Fibroblast of skin of right biceps (primary cell): ENCODE measurements around the gene MARCHF3.
"Not testable (repeated sequence)": the region's sequence is repeated elsewhere in the genome, so short reads cannot be mapped to it uniquely, and the experiment has no call there.

ENCODE experiments used
- DNase-seq: peaks from one replicate; pipeline ENCODE4 v3.0.0-alpha.2; 2013

MARCHF3 gene

DNA sequence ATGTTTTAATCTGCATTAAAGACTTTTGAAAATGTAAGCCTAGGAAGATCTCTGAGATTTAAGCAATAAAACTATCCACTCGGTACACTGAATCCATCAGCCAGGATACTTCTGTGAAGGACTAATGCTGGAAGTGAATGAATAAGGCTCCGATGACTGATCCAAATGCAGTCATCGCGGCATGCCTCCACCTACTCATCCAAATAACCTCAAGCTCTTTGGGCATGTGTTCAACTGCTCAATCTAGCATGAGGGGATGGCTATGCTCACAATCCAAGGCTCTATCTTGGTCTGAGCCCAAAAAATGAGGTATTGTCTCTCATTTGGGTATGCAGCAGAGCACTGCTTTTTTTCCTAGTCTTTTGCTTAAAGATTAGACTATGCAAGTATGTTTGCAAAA is 19.2 kb downstream of the MARCHF3 start:
- DNase-seq: peak; percentile 91

DNA sequence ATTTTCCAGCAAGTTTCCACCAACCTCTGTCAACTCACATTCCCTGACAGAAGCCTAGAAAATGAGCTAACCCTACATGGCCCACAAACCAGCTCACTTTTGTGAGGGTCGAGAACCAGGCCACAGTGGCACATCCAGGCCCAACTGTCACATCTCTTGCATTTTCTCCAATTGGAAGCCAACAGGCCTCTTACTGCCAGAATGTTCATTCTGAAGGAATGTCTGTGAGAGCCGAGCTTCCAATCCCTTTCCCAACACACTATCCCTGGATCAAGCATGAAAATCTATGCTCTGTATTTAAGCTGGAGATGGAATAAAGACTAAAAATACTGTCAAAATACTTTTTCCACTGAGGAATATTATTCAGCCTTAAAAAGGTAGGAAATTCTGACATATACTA is 20.0 kb downstream of the MARCHF3 start:
- DNase-seq: no peak

DNA sequence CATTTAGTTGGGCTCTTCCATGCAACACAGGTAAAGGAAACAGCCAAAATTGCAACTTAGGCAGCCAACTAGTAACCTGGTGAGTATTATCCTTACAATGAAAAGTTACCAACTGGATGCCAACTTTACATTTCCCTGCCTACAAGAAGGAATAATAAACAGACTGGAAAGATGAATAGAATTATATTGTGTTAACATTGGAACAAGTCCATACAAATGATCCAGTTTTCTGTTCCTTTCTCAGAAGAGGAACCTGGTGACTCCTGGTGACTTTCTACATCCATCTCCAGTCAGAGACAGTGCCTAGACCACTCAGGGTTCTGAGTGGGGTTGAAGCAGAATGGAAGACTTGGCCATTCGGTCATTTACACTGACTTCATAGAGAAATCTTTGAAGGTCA is 20.6 kb downstream of the MARCHF3 start:
- DNase-seq: no peak

- no peak for DNase-seq
These were observed 21.9 kb downstream of the MARCHF3 start for GRCh38 chr5:127008300-127008975.

DNA sequence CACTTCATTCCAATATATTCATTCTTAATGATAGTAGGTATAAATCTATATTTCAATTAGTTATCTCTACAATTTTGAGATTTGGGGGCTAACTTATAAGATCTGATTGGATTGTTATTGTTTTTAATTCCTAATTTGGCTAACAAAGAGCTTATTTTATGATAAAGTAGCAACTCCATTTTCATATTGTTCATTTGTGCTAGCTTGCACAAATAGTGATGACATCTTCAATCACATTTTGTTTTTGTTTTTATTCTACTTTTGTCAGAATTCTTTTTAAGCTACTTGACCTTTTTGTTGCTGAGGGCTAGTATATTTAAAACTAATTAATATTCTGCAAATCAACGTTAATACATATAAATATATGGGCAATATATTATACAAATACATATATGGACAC is 22.8 kb downstream of the MARCHF3 start:
- no peak for DNase-seq

GRCh38 chr5:127006744-127007143 is 23.6 kb downstream of the MARCHF3 start:
- DNase-seq: no peak

GRCh38 chr5:127005282-127005681 is 25.1 kb downstream of the MARCHF3 start:
- DNase-seq: not testable (repeated sequence)

DNA sequence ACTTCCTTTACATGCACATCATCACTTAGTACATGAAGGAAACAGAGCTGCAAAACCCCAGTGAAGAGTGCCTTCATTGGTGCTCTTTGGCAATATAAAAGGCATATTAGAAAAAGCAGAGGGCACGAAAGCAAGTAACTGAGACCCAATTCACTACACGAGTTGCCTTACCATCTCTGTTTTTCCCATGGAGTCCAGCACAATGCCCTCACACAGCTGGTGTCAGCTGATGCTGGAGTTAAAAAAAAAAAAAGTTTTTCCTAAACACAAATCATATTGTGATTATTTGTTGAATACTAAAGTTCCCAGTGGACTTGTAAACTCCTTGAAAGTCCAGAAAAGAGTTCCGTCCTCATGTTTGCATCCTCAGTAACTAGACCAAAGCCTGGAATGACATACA is 25.6 kb downstream of the MARCHF3 start:
- no peak for DNase-seq

- no peak for DNase-seq
These were observed 26.4 kb downstream of the MARCHF3 start for GRCh38 chr5:127003798-127004495.

GRCh38 chr5:127002390-127002789 is 28.0 kb downstream of the MARCHF3 start:
- peak; percentile 43 for DNase-seq

GRCh38 chr5:127001621-127002296 is 28.6 kb downstream of the MARCHF3 start:
- peak; percentile 98 for DNase-seq

- no peak for DNase-seq
These were observed 31.3 kb downstream of the MARCHF3 start for GRCh38 chr5:126998895-126999570.

DNA sequence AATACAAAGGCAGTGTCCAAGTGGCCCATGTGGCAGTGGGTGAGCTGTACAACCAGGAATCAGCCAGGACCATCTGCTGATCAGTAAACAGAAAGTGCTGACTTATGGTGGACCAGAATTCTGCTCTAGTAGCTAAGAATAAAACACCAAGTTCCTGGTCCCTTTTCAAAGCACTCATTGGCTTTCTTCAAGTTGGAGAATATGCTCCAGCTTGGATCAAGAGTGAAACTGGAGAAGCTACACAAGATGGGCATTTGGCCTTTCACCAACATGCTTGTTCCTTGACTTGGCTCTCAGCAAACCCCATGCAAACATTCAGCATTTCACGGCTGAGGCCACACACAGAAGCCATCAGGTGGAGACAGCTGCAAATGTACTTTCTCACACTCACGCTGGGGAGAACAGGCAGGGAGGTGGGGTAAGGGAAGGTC is 32.1 kb downstream of the MARCHF3 start:
- peak; percentile 51 for DNase-seq

DNA sequence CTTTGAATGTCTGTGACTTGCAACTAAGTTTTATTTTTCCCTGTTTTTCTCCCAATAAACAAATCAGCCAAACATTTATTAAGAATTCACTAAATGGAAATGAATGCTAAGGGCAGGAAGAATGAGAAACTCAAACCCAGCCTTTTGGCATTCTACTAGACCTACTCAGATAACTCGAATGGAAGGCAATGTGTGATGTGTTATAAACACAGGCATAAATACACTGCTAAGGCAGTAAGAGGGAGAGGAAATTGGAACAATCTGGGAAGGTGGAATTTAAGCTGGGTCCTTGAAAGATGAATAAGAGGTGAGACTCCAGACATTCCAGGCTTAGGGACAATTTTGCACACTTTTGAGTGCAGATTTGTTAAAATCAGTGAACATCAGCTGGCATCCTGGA is 34.7 kb downstream of the MARCHF3 start:
- DNase-seq: no peak

GRCh38 chr5:126995039-126995438 is 35.3 kb downstream of the MARCHF3 start:
- DNase-seq: no peak

- no peak for DNase-seq
These were observed 35.9 kb downstream of the MARCHF3 start for GRCh38 chr5:126994485-126994884.

DNA sequence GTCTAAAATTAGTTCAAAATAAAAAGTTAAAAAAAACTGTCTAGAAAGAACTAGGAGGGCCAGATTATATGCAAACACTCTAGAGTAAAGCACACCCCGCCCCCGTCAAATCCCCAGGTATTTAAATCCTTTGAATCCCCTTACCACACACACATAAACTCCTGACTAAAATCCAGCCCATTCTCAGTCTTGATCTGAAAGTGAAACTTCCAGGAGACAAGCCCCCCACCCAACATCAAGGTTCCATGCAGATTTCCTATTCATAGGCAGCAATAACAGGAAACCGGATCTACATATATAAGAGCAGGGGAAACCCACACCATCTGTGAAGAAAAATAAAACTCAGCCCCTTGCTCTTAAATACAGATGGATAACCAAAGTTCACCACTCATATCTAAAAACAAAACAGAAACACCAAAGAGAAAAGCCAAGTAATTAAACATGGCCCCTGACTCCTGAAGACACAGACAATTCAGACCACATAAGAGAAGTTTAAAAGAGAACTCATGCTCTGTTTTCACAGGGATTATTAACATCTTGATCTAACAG is 42.3 kb downstream of the MARCHF3 start:
- no peak for DNase-seq

DNA sequence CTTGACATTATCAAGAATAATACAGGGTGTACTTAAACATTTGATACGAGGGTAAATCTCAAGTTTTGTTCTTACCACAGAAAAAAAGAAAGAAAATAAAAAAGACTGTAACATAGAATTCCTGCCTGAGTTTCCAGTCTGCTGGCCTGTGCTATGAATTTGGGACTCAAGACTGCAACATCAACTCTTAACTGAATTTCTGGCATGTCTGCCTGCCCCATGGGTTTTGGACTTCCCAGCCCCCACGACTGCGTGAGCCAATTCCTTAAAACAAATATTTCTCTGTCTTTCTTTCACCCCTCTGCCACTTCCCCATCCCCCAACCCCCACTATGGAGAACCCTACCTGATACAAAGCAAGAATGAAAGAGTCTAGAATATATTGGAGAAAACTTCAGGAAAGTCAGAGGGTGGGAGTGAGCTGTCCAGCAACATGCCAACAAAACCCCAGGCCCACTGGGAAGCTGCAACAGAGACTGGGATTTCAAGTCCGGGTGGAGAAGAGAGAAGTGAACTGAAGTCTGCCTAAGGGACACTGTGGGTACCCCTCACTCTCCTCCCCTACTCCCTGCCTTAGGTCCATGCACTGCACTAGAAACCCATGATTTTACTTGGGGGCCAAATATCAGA is 43.0 kb downstream of the MARCHF3 start:
- no peak for DNase-seq

DNA sequence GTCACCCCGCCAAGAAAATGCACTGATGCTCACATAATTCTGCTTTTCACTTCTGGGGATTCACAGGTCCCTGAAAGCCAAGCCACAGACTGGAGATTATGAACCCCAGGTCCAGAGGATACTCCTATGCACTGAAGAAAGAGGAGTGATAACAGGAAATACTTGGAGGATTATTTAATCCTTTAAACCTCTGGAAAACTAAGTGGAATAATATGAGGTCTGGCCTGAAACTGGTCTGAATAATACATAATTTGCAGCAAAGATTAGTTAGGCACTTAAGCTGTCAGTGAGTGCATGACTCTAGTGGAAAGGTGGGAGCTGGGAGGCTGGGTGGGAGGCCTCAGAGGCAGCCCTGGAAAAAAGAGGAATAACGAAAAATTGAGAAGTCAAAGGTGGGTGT is 45.7 kb downstream of the MARCHF3 start:
- peak; percentile 71 for DNase-seq

DNA sequence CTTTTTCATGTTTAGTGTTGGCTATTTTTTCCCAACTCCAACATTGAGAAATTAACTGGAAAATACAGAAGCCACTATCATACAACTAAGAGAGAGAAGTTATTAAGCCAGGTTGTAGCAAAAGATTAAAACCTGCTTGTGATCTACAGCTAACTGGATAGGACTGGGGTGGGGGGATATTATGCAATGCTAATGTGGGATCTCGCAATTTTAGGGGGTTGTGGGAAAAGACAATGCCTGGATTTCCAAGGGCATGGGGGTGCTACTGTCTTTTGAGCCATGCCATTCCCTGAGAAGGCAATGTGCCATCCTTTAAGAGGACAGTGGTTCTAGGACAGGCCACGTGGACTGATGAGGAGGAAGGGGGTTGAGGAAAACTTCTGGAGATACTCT is 46.5 kb downstream of the MARCHF3 start:
- no peak for DNase-seq

DNA sequence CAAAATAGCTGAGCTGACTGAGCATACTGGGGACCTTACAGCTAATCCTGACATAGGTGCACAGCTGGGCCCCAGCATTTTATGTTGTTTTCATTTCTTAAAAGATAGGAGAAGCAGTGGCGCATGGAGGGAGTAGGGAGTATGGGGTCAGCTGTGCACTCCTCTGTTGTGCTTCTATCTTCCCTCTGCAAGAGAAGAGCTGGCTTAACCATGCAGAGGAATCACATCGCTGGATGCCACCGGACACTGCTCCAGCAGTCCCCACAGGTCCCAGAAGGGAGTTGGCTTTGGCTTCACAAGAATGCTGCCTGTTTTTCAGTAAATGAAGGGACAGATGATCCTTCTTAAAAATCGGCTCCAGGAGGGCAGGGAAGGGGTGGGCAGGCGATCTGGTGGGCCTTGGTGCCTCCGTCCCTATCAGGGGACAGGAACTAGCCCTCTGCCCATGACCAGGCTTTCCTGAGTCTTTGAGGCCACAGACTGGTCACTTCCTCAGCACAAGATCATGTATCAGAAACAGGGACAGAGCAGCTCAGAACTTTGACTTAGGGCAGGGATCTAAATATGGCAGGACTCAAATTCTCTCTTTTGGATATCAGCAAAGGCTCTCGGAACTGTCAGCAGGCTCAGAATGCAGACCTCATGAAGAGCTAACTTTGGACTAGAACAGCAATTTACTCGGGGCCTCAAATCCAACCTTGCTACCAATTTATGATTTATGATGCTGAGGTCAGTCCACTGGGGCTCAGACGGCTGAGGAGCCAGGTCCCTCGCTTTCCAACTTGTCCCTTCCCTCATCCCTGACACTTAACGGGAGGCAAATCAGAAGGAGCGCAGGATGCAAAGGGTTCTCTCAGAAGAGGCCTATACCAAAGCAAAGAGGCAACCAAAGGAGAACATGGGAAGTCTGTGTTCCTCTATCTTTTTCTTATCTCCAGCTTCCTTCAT is 47.2 kb downstream of the MARCHF3 start:
- DNase-seq: no peak

GRCh38 chr5:126982202-126982601 is 48.2 kb downstream of the MARCHF3 start:
- DNase-seq: no peak
